Adipose tissue (tissue), 3 donors: ENCODE data around the gene SUCLG2. TPM values are rescaled to one million over a fixed set of nuclear protein-coding genes. Genes with fewer than 3 reads are reported as not detected.

Experiments
- H3K27ac ChIP-seq: one replicate; pipeline ENCODE4 v1.5.1; 2013; ENCODE audit warnings: low read depth, low read length
- WGBS, 3 donors: extraction: QIAGEN DNeasy Blood & Tissue Kit; methylation state at CpG; one replicate each; pipeline ENCODE4 v1.1.7; 2013; 5-methylcytosine and 5-hydroxymethylcytosine counted together
- polyA plus RNA-seq, 3 donors: library from polyadenylated mRNA; stranded (reverse); fragments of 200-250 nt; gene quantifications; one replicate each; pipeline ENCODE4 v1.2.3, GENCODE V29; 2013
- donor health status: healthy with polysubstance abuse.
- donor health status: Bipolar disorder and iron deficiency.
- donor health status: healthy.

Gene SUCLG2
- polyA plus RNA-seq, 3 donors = 26.2 to 64.3 (median 50.3) TPM

DNA sequence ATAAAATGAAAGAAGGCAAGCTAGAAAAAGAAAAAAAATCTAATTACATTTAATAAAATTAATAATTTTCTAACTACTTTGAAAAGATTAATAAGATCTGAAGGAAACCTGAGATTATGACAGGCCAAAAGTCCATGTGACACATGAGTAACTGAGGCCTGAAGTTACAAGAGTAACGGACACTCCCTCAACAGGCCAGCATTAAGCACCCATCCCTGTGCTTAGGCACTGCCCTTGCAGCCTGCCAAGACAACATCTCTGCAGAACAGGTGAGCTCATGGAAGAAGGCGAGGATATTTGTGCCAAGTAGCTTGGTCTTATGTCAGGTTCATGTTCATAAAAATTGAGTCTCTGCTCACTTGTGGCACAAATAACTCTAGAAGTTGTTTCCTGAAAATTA lies 31.8 kb downstream of the SUCLG2 start:
- no peak overlapping the region for H3K27ac ChIP-seq
- WGBS, 3 donors = 95 to 100% (median 96%) methylated on average over 2 of the region's 2 CpGs

DNA sequence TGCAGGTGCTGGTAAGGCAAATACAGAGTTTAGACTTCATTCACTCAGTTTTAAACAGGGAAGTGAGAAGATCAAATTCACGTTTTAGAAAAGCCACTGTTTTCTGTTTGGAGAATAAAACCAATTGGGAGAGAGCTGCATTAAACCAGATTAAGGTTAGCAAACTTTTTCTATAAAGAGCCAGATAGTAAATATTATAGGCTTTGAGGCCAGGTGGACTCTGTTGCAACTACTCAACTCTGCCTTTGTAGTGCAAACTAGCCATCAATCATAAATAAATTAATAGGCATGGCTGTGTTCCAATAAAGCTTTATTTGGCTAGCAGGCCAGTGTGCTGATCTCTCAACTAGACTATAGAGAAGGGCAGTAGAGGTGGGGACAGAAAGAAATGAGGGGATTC lies 33.5 kb downstream of the SUCLG2 start:
- H3K27ac ChIP-seq = no peak overlapping the region
- 55 to 62% (median 59%) methylated on average over 1 of the region's 1 CpG for WGBS, 3 donors

DNA sequence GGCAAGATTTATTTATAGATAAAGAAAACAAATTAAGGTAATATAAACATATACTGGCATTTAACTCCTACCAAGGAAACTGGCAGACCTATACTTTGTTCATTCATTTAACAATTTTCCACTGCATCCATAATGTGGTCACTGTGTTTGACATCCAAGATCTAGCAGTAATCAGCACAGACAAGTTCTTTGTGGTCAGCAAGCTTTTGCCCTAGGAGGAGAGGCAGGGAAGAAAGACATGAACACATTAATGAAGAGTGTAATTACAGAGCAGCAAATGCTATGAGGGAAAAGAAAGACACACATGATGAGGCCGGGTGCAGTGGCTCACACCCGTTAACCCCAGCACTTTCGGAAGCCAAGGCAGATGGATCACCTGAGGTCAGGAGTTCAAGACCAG lies 34.4 kb downstream of the SUCLG2 start:
- no peak overlapping the region for H3K27ac ChIP-seq
- WGBS, 3 donors = 86 to 96% (median 88%) methylated on average over 3 of the region's 3 CpGs

DNA sequence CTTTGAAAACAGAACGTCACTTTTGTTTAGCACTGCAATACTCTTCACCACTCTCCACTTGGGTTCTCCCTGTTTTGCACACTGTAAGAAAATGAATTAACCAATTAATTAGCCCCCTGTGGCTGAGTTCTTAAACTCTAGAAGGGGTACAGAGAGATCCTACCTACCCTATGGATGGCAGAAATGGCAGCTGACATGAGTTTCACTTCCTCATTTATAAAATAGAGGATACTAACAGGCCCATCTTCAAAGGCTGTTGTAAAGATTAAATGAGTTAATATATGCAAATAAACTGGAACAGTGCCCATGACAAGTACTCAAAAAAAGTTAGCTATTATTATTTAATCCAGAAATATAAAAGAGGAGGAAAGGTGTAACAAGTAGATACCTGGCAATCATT lies 36.9 kb downstream of the SUCLG2 start:
- 92 to 98% (median 96%) methylated on average over 1 of the region's 1 CpG for WGBS, 3 donors
- no peak overlapping the region for H3K27ac ChIP-seq

DNA sequence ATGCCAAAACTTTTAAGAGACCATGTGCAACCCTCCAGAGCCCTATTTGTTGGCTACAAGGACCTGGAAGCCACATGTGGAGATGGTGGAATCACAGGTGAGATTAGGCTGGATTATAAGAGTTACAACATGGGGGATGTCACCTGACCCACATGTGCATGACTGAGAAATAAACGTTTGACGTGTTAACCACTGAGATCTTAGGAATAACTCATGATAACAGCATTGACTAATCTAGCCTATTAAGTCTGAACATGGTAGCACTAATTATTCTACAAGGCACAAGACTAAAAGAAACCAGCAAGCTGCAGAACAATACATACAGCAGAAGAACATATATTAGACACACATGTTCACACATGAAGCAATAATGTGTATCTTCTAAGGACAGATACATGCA lies 38.4 kb downstream of the SUCLG2 start:
- 81 to 93% (median 92%) methylated on average over 2 of the region's 2 CpGs for WGBS, 3 donors

DNA sequence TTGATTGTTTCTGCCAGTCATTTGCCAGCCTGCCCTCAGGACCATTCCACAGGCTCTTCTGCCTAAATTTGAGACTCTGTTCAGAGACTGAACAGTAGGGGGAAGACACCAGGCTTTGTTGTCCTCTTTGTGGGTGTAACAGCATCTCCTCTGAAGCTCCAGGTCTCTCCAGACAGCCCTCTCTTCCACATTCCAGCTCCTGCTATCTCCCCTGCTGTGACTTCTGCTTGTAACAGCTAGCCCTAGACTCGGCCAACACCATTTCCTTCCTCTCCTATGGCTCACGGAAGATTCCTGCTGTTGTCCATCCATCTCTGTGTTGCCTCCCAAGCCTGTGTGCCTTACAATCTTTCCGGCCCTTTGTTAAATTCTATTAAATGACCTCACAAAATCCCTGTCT lies 40.2 kb downstream of the SUCLG2 start:
- WGBS, 3 donors = 64 to 90% (median 77%) methylated on average over 3 of the region's 3 CpGs
- no peak overlapping the region for H3K27ac ChIP-seq

More for the DNA sequence above, 38.4 kb downstream of the SUCLG2 start:
- no peak overlapping the region for H3K27ac ChIP-seq

DNA sequence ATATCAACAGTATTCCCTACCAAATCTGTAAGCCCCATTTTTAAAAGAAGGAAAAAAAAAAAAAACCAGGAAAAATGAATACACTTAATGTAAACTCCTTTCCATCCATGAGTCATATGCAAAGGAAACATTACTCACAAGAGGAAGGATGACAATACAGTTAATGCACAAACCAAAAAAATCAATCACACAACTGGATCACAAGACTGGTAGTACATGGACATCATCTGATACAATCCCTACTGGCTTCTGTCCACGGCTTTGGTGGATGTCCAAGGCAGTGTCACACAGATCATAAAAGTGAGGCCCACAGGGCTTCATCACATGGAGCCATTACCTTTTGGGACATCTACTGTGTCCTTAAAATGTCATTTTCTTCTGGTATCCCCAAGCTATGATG lies 44.0 kb downstream of the SUCLG2 start:
- 90 to 100% (median 96%) methylated on average over 1 of the region's 1 CpG for WGBS, 3 donors
- H3K27ac ChIP-seq = no peak overlapping the region

DNA sequence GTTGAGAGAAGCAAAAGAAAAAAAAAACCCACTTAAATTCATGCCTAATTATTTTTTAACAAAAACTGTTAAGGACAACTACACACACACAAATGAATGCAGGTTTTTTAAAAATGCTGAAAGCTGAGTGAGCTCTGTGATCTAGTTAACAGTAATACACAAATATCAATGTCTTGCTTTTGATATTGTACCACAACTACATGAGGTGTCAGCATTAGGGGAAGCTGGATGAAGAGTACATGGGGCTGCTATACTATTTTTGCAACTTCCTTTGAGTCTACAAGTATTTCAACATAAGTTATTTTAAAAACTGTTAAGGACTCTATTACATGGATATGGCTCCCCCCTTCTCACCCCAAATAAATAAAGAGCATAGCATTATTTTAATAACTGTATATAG lies 44.7 kb downstream of the SUCLG2 start:
- no peak overlapping the region for H3K27ac ChIP-seq

DNA sequence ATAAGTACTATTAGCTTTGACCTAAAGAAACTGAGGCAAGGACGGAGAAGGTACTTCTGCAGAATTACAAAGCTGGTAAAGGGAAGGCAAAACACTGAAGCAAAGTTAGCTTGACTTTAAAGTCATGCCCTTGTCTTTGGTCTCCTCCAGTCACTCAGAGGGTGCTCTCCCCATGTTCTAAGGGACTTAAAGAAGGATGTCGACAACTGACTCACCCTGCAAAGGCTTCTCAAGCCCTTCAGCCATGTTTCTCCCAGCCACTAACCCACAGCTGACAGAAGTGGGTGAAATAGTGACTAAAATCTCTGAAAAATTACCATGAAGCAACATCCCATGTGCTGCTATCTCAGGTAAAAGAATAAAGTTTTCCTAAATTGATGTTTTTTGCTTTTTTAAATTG lies 46.4 kb downstream of the SUCLG2 start:
- WGBS, 3 donors = 93 to 97% (median 94%) methylated on average over 2 of the region's 2 CpGs
- no peak overlapping the region for H3K27ac ChIP-seq

DNA sequence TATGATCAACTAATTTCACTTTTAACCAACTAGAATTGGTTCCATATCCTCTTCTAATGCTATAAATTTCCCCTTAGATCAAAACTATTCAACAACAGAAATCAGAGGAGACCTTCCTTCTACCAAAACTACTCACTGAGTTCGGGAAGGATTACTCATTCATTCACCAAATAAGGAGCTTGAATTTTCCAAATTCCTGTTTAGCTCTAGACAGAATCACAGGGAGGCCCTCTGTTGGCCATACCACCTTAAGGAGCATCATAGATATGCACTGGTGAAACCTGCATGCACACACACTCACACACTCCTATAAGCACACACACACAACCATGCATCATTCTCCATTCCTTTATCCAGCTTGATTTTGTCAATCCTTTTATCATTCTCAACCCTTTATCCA lies 49.0 kb downstream of the SUCLG2 start:
- 60 to 85% (median 62%) methylated on average over 1 of the region's 1 CpG for WGBS, 3 donors
- H3K27ac ChIP-seq = no peak overlapping the region

DNA sequence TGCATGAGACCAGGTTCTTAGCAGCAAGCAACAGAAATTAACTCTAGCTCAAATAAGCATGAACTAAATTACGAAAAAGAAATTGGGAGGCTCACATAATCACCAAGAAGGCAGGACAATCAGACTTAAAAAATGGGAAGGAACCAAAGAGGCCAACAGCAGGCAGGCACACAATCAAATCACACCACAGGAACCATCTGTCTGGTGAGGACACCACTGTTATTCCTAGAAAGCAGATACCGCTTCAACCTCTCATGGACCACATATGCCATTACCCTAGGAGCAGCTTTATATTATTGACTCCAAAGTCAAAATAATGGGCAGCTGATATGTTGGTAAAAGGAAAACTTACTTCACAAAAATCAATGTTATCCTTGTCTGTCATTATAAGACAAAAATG lies 51.6 kb downstream of the SUCLG2 start:
- 62 to 98% (median 75%) methylated on average over 2 of the region's 2 CpGs for WGBS, 3 donors
- H3K27ac ChIP-seq = no peak overlapping the region

DNA sequence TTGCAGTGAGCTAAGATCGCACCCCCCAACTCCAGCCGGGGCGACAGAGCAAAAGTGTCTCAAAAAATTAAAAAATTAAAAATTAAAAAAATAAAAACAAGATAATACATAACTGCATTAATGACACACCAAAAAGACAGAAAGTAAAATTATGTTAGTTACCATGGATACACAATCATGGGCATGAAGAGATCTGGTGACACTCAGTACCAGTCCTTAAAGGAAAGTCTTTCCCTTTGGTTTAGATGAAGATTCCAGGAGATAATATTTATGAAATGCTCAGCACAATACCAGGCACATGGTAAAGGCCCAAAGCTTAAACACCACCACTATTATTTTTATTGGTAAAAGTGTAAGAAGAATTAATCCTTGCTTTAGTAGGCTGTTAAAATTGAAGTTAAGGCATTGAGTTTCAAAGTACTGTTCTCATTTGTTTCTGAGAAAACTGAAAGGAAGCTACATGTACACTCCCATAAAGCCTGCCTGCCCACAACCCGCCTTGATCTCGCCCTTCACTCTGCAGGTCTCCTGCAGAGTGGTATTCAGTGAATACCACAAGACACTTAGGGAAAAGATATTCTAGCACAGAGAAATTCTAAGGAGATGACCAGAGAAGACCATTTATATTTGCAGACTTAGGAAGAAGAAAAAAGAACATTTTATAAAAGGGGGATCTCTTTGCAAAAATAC lies 52.3 kb downstream of the SUCLG2 start:
- 89 to 99% (median 91%) methylated on average over 5 of the region's 5 CpGs for WGBS, 3 donors
- no peak overlapping the region for H3K27ac ChIP-seq

DNA sequence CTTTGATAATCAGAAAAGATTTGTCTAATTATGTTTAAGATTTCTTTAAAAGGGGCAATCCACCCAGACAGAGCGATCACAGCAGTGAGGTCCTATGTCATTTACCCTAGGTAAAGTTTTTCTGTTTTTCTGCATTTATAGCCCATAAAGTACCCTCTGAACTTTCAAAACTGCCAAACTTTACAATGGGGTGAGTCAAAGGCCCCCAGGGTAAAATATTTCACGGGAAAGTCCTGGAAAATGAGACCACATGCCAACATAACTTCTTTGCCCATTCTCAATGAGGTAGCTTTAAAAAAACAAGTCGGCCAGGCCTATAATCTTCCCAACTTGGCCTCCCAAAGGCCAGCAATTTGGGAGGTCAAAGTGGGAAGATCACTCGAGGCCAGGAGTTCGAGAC lies 53.0 kb downstream of the SUCLG2 start:
- H3K27ac ChIP-seq = no peak overlapping the region
- WGBS, 3 donors = 79 to 86% (median 80%) methylated on average over 5 of the region's 5 CpGs

DNA sequence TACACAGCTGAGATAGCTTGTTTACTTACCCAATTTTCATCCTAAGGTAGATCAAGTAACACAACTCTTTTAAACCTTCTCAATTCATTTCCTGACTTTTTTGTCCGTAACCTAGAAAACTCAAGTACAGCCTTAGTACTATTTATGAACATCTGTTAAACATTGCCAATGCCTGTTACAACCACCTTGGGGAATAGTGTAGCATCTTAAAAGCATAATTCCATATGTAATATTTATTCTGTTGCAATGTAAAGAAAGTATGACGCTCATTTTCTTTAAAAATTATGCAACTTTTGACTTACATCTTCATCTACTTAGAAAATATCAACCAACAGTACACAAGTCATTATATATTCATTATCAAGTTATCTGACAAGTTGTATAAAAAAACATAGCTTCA lies 54.6 kb downstream of the SUCLG2 start:
- WGBS, 3 donors = 80 to 87% (median 83%) methylated on average over 2 of the region's 2 CpGs
- no peak overlapping the region for H3K27ac ChIP-seq

DNA sequence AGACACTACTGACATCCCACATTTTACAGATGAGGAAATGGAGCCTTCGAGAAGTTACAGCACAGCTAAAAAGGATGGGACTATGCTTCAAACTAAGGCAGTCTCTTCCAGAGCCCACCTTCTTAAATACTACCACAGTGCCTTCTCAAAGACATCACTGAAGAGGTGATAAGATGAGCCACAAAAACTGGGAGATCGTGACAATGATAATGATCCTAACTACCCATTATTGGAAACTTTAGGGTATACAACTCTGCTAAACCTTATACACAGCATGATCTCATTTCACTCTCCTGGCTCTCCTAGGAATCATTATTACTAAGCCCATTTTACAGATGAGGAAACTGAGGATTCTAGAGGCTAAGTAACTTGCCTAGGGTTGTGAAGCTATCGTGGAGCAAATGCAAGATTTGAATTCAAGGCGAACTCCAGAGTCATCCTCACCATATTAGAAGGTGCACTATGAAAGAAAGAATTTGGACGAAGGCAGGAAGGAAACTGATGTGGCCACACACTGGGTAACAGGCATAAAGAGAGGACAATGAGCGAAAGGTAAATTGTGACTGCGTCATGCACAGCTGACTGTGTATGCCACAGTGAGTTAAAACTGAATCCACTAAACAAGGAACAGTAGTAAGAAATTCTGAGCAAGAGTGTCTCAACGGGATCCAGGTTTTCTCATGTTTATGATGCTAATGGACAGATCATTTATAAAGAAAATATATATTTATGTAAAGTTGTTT lies 55.4 kb downstream of the SUCLG2 start:
- 86 to 95% (median 90%) methylated on average over 8 of the region's 8 CpGs for WGBS, 3 donors
- no peak overlapping the region for H3K27ac ChIP-seq

DNA sequence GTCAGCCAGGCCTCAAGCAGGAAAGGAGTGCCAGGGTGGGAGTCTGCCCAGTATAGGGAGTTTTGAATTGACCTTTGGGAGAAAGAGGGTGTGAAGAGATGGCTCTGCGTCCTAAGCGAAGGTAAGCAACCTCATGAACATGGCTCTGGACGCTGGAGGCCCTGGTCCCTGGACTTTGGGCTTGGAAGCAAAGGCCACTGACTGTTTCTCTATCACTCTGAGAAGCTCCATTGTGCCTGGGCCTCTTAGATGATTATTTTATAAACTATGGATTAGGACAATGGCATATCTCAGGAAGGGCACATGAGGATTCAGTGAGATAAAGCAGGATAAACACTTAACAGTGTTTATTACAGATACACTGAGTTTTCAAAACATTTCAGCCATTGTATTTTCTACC lies 59.0 kb downstream of the SUCLG2 start:
- H3K27ac ChIP-seq = no peak overlapping the region
- WGBS, 3 donors = 90 to 97% (median 96%) methylated on average over 3 of the region's 3 CpGs

DNA sequence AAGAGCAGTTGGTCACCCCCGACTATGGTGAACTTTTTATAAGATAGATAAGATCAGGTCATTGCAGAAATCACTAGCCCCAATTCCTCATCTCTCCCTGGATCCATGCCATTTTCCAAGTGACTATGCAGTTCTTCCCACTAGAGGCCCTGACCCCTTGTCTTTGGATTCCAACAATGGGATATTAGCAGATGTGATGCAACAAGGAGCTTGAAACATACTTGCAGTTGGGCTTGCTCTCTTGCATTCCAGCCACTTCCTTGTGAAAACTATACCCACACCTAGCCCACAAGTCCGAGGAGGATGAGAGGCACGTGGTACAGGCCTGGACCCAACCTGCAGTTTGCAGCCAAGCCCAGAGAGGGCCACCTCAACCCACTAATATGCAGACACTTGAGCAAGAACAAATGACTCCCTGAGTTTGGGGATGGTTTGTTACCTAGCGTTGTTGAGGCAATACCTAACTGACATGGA lies 60.6 kb downstream of the SUCLG2 start:
- WGBS, 3 donors = 87 to 98% (median 90%) methylated on average over 4 of the region's 4 CpGs
- no peak overlapping the region for H3K27ac ChIP-seq

DNA sequence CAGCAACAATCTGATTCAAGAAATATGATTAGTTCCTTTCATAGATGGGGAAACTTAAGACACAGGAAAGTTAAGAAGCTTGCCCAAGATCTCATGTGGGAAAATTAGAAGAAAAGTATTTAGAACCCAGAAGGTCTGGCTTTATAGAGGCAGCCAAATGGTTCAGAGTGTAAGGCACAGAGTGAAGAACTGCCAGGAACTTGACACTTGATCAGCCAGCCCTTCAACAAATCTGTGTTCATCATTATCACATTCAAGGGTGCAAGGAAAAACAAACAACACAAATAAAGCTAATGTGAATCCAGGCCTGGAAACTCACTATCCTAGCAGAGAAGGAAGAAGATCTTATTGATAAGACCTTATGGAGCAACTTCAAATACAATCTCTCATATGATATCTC lies 62.4 kb downstream of the SUCLG2 start:
- H3K27ac ChIP-seq = no peak overlapping the region

DNA sequence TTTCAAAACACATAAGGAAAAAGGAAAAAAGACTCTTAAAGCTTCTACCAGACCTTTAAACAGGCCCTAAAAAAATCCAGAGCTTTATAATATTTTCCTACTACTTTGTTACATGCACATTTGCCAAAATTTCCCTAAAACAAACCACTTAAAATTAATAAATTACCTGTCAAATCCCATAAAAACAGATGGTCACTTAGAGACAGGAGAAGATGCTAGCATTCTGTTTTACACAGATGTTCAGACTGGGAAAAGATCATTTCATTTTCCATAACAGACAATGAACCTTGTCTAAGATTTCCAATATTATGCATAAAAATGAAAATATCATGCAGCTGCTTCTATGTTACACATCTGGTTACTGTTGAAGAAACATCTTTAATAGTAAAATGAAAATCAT lies 66.6 kb downstream of the SUCLG2 start:
- H3K27ac ChIP-seq = no peak overlapping the region

DNA sequence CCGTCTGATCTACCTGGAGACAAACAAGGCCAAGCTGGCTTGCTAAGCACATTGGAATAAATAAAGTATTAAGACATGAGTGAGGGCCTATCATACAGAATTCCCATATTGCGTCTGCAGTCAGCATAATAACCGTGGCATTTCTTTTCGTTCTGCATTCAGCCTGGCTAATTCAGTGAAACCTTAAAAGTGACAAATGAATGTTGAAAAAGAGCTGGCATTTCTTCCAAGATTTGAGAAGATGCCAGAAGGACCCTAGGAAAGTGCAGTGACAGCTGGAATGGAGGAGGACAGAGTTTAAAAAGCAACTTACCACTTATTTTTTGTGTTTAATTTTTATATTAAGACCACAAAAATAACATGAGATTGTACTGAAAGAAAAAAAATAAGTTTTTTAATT lies 67.1 kb downstream of the SUCLG2 start:
- H3K27ac ChIP-seq = no peak overlapping the region
- 88 to 93% (median 91%) methylated on average over 4 of the region's 4 CpGs for WGBS, 3 donors
